HG02970 (cell line): ENCODE results near the gene DCAF4L1.

Experiments used
- ATAC-seq: cut with Tn5 transposase; IDR thresholded peaks from one replicate; pipeline ENCODE4 v1.9.1; 2021; ENCODE audit warnings: mild to moderate bottlenecking, moderate library complexity, moderate number of reproducible peaks; ENCODE audit not compliant: unreplicated experiment, low FRiP score

DCAF4L1 gene

DNA sequence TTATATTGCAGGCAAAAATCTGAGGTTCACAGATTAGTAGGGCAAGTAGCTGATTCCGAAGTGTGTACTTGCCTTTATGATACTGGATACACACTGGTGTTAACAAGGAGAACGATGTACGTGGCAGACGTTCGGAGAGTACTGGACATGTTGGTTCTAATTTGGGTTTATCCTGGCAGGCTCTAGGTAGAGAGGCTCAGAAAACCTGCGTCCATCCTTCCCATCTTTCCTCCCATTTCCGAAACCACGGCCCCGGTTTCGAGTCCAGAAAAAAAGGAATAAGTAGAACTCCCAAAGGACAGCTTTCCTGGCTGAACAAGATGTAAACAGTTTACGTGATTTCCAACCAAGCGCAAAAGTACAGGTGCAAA, 8.4 kb downstream of the DCAF4L1 start:
- ATAC-seq, result peak; percentile 26

DNA sequence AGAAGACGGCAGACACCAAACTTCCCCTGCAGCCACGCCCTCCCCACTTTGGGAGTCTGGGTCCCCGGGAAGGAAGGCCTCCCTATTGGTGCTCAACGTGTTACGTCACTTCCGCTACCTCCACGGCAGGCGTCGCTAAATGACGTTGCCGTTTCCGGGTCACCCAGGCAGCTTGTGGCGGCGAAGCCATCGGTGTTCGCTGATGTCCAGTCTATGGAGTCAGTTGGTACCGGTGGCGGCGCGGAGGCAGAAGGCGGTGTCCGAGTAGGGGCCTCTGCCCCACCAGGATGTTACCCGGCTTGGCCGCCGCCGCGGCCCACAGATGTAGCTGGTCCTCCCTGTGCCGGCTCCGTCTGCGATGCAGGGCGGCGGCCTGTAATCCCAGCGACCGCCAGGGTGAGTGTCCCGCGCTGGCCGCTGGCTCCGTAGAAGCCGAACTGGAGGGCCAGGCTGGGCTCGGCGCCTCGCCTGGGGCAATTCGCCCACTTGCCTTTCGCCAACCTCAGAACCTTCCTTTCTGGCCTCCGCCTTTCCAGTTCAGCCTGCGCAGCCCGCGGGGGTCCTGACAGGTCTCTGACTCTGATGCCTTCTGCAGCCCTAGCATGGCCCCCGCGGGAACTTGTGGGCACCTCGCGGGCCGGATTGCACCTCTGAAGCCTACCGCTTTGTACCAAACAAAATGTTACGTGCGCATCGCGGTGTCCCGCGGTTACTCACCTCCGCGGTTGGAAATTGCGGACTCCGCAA, 9.0 kb downstream of the DCAF4L1 start, which contains the start of gene SLC30A9:
TSS of gene SLC30A9 (plus strand) at position 166 of the 747 bp plus-strand sequence. CDS start at position 288, 122 bp downstream.
- ATAC-seq, result peak; percentile 97

DNA sequence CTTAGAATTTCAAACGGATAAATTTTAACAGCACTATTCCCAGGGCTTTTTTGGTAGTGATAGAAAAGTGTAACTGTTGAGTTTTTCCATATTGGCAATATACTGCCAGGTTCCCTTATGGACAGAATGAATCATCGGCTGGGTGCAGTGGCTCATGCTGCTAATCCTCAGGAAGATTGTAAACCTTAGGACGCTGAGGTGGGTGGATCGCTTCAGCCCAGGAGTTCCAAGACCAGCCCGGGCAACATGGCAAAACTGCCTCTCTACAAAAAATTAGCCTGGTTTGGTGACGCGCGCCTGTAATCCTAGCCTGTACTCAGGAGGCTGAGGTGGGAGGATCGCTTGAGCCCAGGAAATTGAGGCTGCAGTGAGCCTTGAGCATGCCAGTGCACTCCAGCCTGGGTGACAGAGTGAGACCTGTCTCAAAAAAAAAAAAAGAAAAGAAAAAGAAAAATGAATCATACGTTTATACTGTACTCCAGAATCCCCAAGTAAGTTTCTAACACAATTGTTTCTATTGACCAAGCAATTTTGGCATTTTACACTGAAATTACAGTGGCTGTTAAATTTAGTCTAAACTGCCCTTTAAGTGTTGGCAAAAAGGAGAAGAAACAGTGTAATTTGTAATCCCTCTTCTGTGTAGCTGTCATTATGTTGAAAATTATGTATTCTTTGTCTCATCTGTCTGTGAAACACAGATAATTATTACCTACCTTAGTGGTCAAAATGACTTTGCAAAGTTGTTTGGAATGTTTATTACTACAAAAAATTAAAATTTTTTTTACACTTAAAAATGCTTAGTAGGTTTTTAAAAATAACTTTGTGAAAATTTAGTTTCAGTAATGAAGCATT, 10.6 kb downstream of the DCAF4L1 start:
- no peak for ATAC-seq

DNA sequence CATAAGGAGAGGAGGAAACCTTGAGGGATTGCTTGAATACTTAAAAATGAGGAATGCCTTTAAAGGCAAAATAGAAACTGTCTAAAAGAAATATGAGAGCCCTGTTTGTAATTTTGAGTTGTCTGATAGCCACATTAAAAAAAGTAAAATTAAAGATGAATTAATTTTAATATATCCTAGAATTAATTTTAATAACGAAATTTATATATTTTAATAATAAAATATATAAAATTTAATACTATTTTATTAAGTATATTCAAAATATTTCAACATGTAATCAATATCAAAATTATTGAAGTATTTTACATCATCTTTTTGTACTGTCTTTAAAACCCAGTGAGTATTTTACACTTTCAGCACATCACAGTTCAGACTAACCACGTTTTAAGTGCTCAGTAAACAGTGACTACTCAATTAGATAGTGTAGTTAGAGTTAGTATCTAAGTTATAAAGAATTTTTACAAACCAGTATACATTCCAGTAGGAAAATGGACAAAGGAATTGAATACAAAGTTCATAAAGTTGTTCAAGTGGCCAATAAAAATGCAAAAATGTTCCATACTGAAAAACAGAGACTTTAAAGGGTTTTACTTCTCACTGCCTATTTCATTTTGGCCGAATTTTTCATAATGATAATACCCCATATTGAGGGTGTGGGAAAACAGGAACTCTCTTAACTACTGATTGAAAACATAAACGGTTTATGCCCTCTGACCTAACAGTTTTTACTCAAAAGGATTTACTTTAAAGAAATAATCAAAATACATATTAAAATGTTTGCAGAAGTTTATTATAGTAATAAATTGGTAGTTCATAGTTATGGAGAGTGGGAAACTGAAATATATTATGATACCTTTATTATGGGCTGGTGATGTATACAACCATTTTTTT, 11.7 kb downstream of the DCAF4L1 start:
- ATAC-seq, result no peak

DNA sequence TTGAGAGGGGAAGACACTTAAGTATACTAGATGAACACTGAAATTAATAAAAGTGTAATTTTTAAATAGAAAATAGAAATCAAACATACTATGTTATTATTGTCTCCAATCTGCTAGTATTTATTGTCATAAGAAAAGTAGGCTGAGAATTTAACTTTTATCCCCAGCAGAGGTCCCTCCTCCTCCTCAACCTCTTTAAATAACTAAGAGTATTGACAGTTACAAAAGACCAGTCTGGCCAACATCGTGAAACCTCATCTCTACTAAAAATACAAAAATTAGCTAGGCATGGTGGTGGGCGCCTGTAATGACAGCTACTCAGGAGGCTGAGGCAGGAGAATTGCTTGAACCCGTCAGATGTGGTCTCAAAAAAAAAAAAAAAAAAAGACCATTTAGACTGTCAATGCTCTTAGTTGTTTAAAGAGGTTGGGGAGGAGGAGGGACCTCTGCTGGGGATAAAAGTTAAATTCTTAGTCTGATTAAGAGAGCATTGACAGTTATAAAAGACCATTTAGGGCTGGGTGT, 13.0 kb downstream of the DCAF4L1 start:
- no peak for ATAC-seq

DNA sequence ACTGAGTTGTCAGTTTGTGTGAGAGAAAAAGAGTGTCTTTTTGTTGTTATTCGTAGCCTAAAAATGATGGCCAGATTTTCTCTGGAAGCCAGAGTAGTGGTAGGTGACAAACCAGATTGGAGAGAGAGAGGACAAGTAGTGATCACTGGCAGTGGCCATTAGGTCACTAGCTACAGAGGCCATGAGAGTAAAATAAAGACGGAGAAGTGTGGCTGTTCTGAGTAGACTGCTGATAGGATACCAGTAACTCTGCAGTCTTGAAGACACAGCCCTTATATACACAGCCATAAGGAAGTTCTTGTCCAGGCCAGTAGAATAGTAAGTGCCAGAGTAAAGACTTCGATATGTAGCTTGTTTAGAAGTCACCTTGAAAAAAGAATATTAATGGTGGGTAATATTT, 16.5 kb downstream of the DCAF4L1 start:
- ATAC-seq, result no peak

DNA sequence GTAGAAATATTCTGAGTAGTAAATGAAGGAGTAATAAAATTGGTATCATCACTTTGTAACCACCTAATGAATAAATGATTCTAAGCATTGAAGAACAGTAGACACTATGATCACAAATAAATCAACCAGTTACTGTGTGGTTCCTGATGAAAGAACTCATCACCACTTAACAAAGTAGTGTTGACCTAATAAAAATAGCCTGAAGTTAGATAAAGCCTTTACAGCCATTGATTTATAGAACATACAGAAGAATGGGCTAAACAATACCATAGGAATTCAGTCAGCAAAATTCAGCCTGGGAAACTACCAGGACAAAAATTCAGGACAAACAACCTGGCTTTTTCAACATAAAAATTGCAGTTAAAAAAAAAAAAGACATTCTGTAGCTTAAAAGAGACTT, 17.8 kb downstream of the DCAF4L1 start:
- ATAC-seq, result no peak

DNA sequence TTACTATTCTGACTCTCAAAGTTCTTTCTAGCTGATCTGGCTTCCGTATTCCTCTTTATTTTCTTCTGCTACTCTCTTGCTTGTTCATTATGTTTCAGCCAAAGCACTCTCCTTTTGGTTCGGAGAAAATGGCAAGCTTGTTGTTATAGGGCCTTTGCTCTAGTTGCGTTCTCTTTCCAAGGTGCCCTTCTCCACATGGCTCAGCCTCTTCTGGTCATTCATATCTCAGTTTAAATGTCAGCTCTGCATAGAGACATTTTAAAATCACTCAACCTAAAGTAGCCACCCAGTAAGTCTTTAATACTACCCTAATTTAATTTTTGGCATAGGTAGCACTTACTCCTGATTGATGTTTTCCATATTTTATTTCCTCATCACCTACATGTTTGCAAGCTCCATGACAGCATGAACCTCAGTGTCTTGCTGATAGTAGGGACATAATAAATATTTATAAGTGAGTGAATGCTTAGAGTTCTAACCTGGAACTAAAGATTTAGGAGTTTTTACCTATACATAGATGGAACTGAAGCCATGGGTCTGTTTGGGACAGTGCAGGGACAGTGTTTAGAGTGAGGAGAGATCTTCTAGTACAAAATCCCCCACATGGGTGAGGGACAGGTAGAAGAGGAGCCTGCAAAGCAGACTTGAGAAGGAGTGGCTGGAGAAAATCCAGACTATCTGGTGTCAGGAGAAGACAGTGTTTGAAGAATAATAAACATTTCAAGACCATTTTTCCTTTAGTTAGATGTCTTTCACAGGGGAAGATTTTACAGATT, 26.6 kb downstream of the DCAF4L1 start:
- ATAC-seq, result no peak

DNA sequence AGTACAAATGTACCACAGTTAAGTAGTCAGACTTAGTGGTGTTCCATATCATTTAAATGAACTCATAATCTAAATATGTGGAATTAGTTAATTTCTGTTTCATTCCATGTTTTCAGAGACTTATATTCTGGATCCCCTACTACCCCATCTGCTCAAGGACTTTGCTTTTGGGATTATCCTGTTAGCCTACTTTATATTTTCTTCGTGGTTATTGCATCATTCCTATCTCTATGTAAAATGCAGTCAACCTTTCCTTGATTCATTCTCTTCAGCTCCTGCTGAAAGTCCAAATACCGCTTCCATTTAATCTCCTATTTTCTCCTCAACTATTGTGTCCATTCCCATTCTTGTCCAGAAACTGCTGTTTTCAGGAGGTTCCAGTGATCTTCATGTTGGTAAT, 33.9 kb downstream of the DCAF4L1 start:
- no peak for ATAC-seq

DNA sequence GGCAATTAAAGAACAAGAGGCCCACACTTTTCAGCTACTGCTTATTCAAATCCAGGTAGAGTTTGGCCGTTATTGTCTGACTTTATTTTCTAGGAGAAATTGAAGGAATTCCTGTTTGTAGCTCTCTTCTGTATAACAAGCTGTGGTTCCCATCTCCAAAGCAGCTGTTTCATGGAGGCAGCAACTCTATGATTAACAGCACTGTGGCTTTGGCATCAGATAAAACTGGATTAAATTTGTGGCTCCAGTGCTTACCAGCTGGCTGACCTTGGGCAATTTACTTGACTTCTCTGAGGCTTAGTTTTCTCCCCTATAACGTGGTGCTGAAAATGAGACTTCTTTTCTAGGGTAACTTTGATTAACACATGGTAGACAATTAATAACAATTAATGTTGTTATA, 36.9 kb downstream of the DCAF4L1 start:
- ATAC-seq, result no peak
